H1 (cell line): ENCODE data around the gene KCNQ1. TPM values are rescaled to one million over a fixed set of nuclear protein-coding genes. Genes with fewer than 3 reads are reported as not detected.

Experiments
- CTCF ChIA-PET: fragments of 300-600 bp; sonication (Branson Sonifier 250); formaldehyde crosslinking; loops from one replicate; lab custom pipeline; 2021; ENCODE audit not compliant: partially characterized antibody; lab: Charles Lee
- POLR2A ChIA-PET: fragments of 300-600 bp; sonication (Branson Sonifier 250); formaldehyde crosslinking; loops from one replicate; lab custom pipeline; 2021; ENCODE audit warnings: inconsistent platforms; ENCODE audit not compliant: partially characterized antibody; lab: Charles Lee
- DNase-seq, 2 experiments: peaks; one replicate each; pipeline versions ENCODE4 v3.0.0 to v3.0.0-alpha.2; 2010 to 2022; ENCODE audit warnings: low spot score in 2 of 2, low read depth in 1 of 2, mixed read lengths in 1 of 2
- FAIRE-seq: peaks from 2 replicates; lab custom pipeline; 2011; peaks lifted over from hg19 to GRCh38; lab: Jason Lieb, UNC
- H2AFZ ChIP-seq: 2 replicates; pipeline ENCODE4 v1.8.1; 2012; ENCODE audit warnings: low read length, inconsistent platforms
- H2AK5ac ChIP-seq: 2 replicates; pipeline ENCODE4 v1.6.1; 2013; ENCODE audit warnings: low read depth, low read length
- H2BK120ac ChIP-seq: replicated peaks from 2 replicates; pipeline ENCODE3; 2013; ENCODE audit warnings: low read depth, low read length, inconsistent platforms
- H2BK12ac ChIP-seq: 2 replicates; pipeline ENCODE4 v1.6.1; 2013; ENCODE audit warnings: low read depth, low read length
- H2BK15ac ChIP-seq: 2 replicates; pipeline ENCODE4 v1.6.1; 2013; ENCODE audit warnings: low read length
- H2BK20ac ChIP-seq: 2 replicates; pipeline ENCODE4 v1.6.1; 2013; ENCODE audit warnings: low read length
- H2BK5ac ChIP-seq: 2 replicates; pipeline ENCODE4 v1.6.1; 2013; ENCODE audit warnings: low read depth, low read length
- H3K14ac ChIP-seq: 2 replicates; pipeline ENCODE4 v1.6.1; 2013; ENCODE audit warnings: inconsistent platforms; ENCODE audit not compliant: insufficient read length
- H3K18ac ChIP-seq: 2 replicates; pipeline ENCODE4 v1.6.1; 2013; ENCODE audit warnings: low read length; ENCODE audit errors: extremely low read depth
- H3K23ac ChIP-seq: 2 replicates; pipeline ENCODE4 v1.6.1; 2013; ENCODE audit warnings: inconsistent platforms; ENCODE audit not compliant: insufficient read length
- H3K23me2 ChIP-seq: 2 replicates; pipeline ENCODE4 v1.6.1; 2013; ENCODE audit warnings: low read depth, low read length
- H3K27ac ChIP-seq: 2 replicates; pipeline ENCODE4 v1.6.1; 2011; ENCODE audit warnings: low read depth, low read length, inconsistent platforms
- H3K27me3 ChIP-seq, 4 experiments: replicated peaks in 1 of 4; 1 replicate in 1 of 4; 2 replicates in 3 of 4; pipeline versions ENCODE4 v1.6.1 to v1.8.1; 2011 to 2013; ENCODE audit warnings: low read length in 3 of 4, mild to moderate bottlenecking in 3 of 4, inconsistent platforms in 2 of 4, mixed read lengths in 2 of 4, moderate library complexity in 1 of 4; ENCODE audit not compliant: control insufficient read depth in 3 of 4, insufficient read depth in 3 of 4; ENCODE audit errors: extremely low read depth in 1 of 4
- H3K36me3 ChIP-seq, 4 experiments: 2 replicates each; pipeline versions ENCODE4 v1.6.1 to v1.8.1; 2011 to 2013; ENCODE audit warnings: mild to moderate bottlenecking in 4 of 4, low read length in 3 of 4, moderate library complexity in 2 of 4, control low read depth in 1 of 4, inconsistent platforms in 1 of 4; ENCODE audit not compliant: insufficient read depth in 4 of 4, control insufficient read depth in 2 of 4
- H3K4ac ChIP-seq: replicated peaks from 2 replicates; pipeline ENCODE3; 2013; ENCODE audit warnings: low read length, low read depth, mixed read lengths, inconsistent platforms; ENCODE audit not compliant: insufficient read length
- H3K4me1 ChIP-seq, 4 experiments: replicated peaks in 1 of 4; 1 replicate in 1 of 4; 2 replicates in 3 of 4; pipeline versions ENCODE4 v1.6.1 to v1.8.1; 2011 to 2013; ENCODE audit warnings: low read length in 3 of 4, inconsistent platforms in 2 of 4, mixed read lengths in 1 of 4; ENCODE audit not compliant: insufficient read depth in 4 of 4, control insufficient read depth in 3 of 4
- H3K4me2 ChIP-seq, 2 experiments: 2 replicates each; pipeline versions ENCODE4 v1.6.1 to v1.8.1; 2011 to 2013; ENCODE audit warnings: low read depth in 2 of 2, low read length in 2 of 2, control low read depth in 1 of 2, inconsistent platforms in 1 of 2, mild to moderate bottlenecking in 1 of 2; ENCODE audit not compliant: insufficient read depth in 1 of 2
- H3K4me3 ChIP-seq, 4 experiments: fragments of 200-600, 300-600 bp in 1 of 4; sonication (generic), shearing (Covaris generic), sonication (Bioruptor Twin) in 1 of 4; 2 replicates each; pipeline versions ENCODE4 v1.5.1 to v1.8.1; 2011 to 2016; ENCODE audit warnings: low read length in 4 of 4, low read depth in 3 of 4, control low read depth in 2 of 4, inconsistent platforms in 2 of 4, mild to moderate bottlenecking in 2 of 4, mixed read lengths in 1 of 4, moderate library complexity in 1 of 4; ENCODE audit not compliant: insufficient read depth in 2 of 4; ENCODE audit errors: extremely low read depth in 1 of 4
- H3K56ac ChIP-seq: replicated peaks from 2 replicates; pipeline ENCODE3; 2013; ENCODE audit warnings: low read depth, mild to moderate bottlenecking, mixed read lengths, low read length, inconsistent platforms; ENCODE audit not compliant: insufficient read length
- H3K79me1 ChIP-seq: 2 replicates; pipeline ENCODE4 v1.6.1; 2013; ENCODE audit warnings: low read depth, low read length, control low read depth
- H3K79me2 ChIP-seq, 2 experiments: 2 replicates each; pipeline versions ENCODE4 v1.6.1 to v1.8.1; 2012 to 2013; ENCODE audit warnings: low read length in 2 of 2, mild to moderate bottlenecking in 2 of 2, inconsistent platforms in 1 of 2; ENCODE audit not compliant: insufficient read depth in 2 of 2, control insufficient read depth in 1 of 2
- H3K9ac ChIP-seq, 4 experiments: replicated peaks in 1 of 4; 1 replicate in 1 of 4; 2 replicates in 3 of 4; pipeline versions ENCODE4 v1.6.1 to v1.8.1; 2011 to 2013; ENCODE audit warnings: low read depth in 3 of 4, low read length in 3 of 4, control low read depth in 2 of 4, mild to moderate bottlenecking in 2 of 4, moderate library complexity in 2 of 4, inconsistent platforms in 1 of 4; ENCODE audit errors: extremely low read depth in 1 of 4
- H3K9me3 ChIP-seq, 2 experiments: 2 replicates each; pipeline versions ENCODE4 v1.6.1 to v1.8.1; 2012 to 2013; ENCODE audit warnings: mild to moderate bottlenecking in 2 of 2, moderate library complexity in 2 of 2, control low read depth in 1 of 2, inconsistent platforms in 1 of 2, low read depth in 1 of 2, low read length in 1 of 2, mixed read lengths in 1 of 2; ENCODE audit not compliant: insufficient read depth in 2 of 2
- H4K20me1 ChIP-seq, 2 experiments: replicated peaks in 1 of 2; 2 replicates each; pipeline versions ENCODE3 to v1.8.1; 2011 to 2013; ENCODE audit warnings: inconsistent platforms in 2 of 2, low read length in 2 of 2, mild to moderate bottlenecking in 1 of 2; ENCODE audit not compliant: insufficient read depth in 2 of 2, control insufficient read depth in 1 of 2
- H4K5ac ChIP-seq: 2 replicates; pipeline ENCODE4 v1.6.1; 2013; ENCODE audit warnings: low read length, low read depth, mixed read lengths, inconsistent platforms; ENCODE audit not compliant: insufficient read length
- H4K8ac ChIP-seq: 2 replicates; pipeline ENCODE4 v1.8.0; 2013; ENCODE audit warnings: mild to moderate bottlenecking, moderate library complexity, low read length, inconsistent platforms; ENCODE audit not compliant: insufficient read depth; ENCODE audit errors: extremely low read depth
- H4K91ac ChIP-seq: replicated peaks from 2 replicates; pipeline ENCODE3; 2013; ENCODE audit warnings: low read length, mixed read lengths, inconsistent platforms; ENCODE audit not compliant: insufficient read length
- FOSL1 ChIP-seq: IDR thresholded peaks from 2 replicates; pipeline ENCODE4 v1.6.1; 2011; ENCODE audit warnings: mild to moderate bottlenecking, low read depth, low read length, moderate library complexity; ENCODE audit not compliant: insufficient read depth
- NRF1 ChIP-seq: IDR thresholded peaks from 2 replicates; pipeline ENCODE4 v1.6.1; 2011; ENCODE audit warnings: mild to moderate bottlenecking, low read depth, low read length, improper control_type of control experiment
- PHF8 ChIP-seq: fragments of 200-600 bp; sonication (generic); conservative IDR thresholded peaks from 2 replicates; pipeline ENCODE4 v1.7.1; 2012; ENCODE audit warnings: low read depth, mild to moderate bottlenecking, inconsistent platforms, low read length, moderate library complexity
- RXRA ChIP-seq: IDR thresholded peaks from 2 replicates; pipeline ENCODE4 v1.6.1; 2011; ENCODE audit warnings: low read depth, mild to moderate bottlenecking, low read length, moderate library complexity; ENCODE audit not compliant: insufficient read depth
- WGBS, 2 experiments: shearing (Covaris generic) in 1 of 2; methylation state at CpG; one replicate each; pipeline versions ENCODE4 v1.1.6 to v1.1.7; 2013 to 2015; ENCODE audit warnings: low lambda C conversion rate in 2 of 2, mixed read lengths in 2 of 2, inconsistent platforms in 1 of 2, low coverage in 1 of 2, missing lambda C conversion rate in 1 of 2; ENCODE audit not compliant: insufficient replicate concordance in 2 of 2, insufficient coverage in 1 of 2, insufficient read length in 1 of 2; ENCODE audit errors: extremely low coverage in 1 of 2, missing lambda C conversion rate in 1 of 2; 5-methylcytosine and 5-hydroxymethylcytosine counted together
- polyA plus RNA-seq, 7 experiments: library from polyadenylated mRNA; depleted of rRNA in 3 of 7; stranded (reverse) in 5 of 7; unstranded in 2 of 7; fragments of >200 nt in 5 of 7; fragments of 200-250 nt in 2 of 7; gene quantifications; 1 replicate in 5 of 7; 2 replicates in 1 of 7; 4 replicates in 1 of 7; pipeline versions ENCODE4 v1.2.1 to v1.2.3, GENCODE V29; 2011 to 2013; ENCODE audit warnings: missing spikeins in 2 of 7, mixed read lengths in 2 of 7
- total RNA-seq: library from RNA; stranded (reverse); fragmentation: NEBNext Ultra II Directional; extraction: Animal tissue kit (Norgen Biotek cat#: 25700); gene quantifications from 2 replicates; pipeline ENCODE4 v1.2.1, GENCODE V29; 2021

The KCNQ1 gene
- total and polyA plus RNA-seq, 2 of the 8 experiments (the other 6 are each of a cell fraction or from before 2014, with no cell fraction given), result 1.9 to 2.0 TPM

DNA sequence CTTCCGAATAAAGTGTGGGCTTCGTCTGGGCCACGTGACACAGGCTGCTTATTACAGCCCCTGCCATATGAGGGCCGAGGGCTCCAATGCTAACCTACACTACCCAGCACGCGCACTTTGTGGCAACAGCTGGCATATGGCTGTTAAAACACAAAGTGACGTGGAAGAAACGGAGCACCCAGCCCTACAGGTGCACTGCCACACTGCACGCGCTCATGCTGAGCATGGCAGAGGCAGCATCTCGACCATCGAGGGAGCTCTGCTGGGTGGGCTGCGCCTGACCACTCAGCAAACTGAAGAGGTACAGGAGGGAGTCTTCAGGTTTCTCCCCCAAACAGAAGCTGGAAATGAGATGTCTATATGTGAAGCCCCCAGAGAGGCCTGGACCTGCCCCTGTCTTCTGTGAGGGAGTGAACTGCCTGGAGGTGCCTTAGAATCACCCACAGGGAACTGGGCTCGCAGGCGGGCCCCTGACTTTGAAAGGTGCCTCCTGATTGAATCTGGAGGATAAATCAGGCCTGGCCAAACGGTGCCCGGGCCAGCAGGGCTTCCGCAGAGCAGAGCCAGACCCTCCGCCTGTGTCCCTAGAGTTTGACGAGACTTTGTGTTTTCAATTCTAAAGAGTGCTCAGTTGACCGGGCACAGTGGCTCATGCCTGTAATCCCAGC is 26.0 kb upstream of the KCNQ1 start:
- no peak overlapping the region for H3K18ac ChIP-seq
- H4K20me1 ChIP-seq, result no peaks in the 10 kb centered on the region
- no peaks in the 10 kb centered on the region for H3K23me2 ChIP-seq
- no peak overlapping the region for H2AK5ac ChIP-seq
- H3K9ac ChIP-seq, result no peak overlapping the region
- no peak overlapping the region for H2BK15ac ChIP-seq
- H3K36me3 ChIP-seq, result no peaks in the 10 kb centered on the region
- no peak overlapping the region for H2BK5ac ChIP-seq
- no peak overlapping the region for H4K8ac ChIP-seq
- H3K27ac ChIP-seq, result no peak overlapping the region
- H3K27me3 ChIP-seq, result peaks cover 0 to 3% (median 0%) of the 10 kb centered on the region in 4 experiments; a peak in 2 of 7 replicates
- no peaks in the 10 kb centered on the region for H3K9me3 ChIP-seq
- no peak overlapping the region for H2BK12ac ChIP-seq
- POLR2A ChIA-PET, result interaction anchor here (1.3 to 4.3 kb wide), 3 partner anchors 14 to 42 kb away, joined by 3 to 17 read pairs (median 11); partner anchors contain the start of genes CD81 and TSSC4
- H3K14ac ChIP-seq, result no peak overlapping the region
- no peak for FAIRE-seq
- H2AFZ ChIP-seq, result no peak overlapping the region
- H3K4me1 ChIP-seq, result peaks cover 0 to 5% (median under 1%) of the 10 kb centered on the region in 4 experiments; a peak in 2 of 7 replicates
- H3K79me2 ChIP-seq, result no peaks in the 10 kb centered on the region
- no peak overlapping the region for H3K4me2 ChIP-seq
- H3K4ac ChIP-seq, result no peak overlapping the region
- 90% methylated on average over 21 of the region's 21 CpGs; no CpG with 5 or more reads in 1 of the 2 experiments for WGBS, 2 experiments
- TF ChIP-seq PHF8 (no peak), NRF1 (no peak), RXRA (no peak), FOSL1 (no peak)
- no peak overlapping the region for H4K5ac ChIP-seq
- CTCF ChIA-PET, result interaction anchor here (0.6 to 11.5 kb wide), 30 partner anchors 14 to 1678 kb away, joined by 3 to 359 read pairs (median 4); partner anchors contain the start of genes C11orf21, TSPAN32 and TSSC4
- H4K91ac ChIP-seq, result no peak overlapping the region
- H3K23ac ChIP-seq, result no peak overlapping the region
- no peak overlapping the region for H2BK120ac ChIP-seq
- no peak overlapping the region for H3K4me3 ChIP-seq
- no peak overlapping the region for H2BK20ac ChIP-seq
- H3K56ac ChIP-seq, result no peak overlapping the region
- no peaks in the 10 kb centered on the region for H3K79me1 ChIP-seq
- no peak for DNase-seq
